ENCODE measurements around the gene SLK. TPM values are rescaled to one million over a fixed set of nuclear protein-coding genes. Genes with fewer than 3 reads are reported as not detected.

Gene SLK
- total RNA-seq, 1 donor from 2014 or later: 26.8 TPM

DNA sequence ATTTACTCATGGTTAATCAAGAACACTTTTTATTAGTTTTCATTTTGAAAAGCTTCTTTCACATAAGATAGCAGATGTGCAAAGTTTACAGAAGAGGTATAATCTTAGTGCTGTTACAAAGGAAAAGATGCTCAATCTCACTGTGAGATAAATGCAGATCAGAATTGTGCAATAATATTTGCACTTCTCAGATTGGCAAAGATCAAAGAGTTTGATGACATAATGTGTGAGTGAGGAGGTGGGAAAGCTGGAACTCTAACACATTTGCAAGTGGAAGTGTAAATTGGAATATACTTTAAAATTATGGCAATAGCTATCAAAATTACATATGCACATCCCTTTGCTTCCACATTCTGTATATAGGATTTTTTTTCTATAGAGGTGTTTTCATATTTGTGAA is 27.4 kb upstream of the SLK start:
- intact Hi-C loops (cut with micrococcal nuclease): no loop called here

DNA sequence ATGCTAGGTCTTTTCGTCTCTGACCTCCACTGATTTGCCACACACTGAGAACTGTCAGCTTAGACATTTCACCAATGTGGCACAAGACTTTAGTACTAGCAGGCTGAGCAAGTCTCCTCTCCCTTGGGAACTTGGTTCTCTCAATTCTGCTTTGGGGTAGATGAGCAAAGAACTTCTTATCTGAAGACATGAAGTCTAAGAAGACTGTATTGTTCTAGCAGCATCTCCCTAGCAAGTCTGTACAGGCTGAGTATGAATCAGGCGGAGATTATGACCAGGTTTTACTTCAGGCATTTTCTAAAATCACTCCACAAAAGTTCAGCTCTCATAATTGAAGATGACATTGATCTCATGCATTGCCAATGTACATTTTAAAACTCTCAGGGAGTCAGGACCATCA is 25.1 kb upstream of the SLK start:
- intact Hi-C loops (cut with micrococcal nuclease): no loop called here

DNA sequence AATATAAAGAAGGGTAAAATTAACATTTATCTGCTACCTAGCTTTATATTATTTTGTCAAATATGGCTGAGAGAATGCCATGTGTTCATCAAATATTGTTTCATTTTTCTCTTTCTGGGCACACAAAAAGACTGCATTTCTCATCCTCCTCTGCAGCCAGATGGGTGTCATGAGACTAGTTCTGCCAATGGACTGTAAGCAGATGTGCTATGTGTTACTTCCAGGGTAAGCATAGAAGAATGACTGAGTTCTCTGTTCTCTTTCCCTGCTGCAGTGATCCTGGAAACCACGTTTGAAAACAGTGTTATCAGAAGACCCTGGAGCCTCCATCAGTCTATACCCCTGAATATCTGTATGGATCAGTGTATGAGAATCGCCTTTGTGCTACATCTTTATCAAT is 24.1 kb upstream of the SLK start:
- intact Hi-C loops (cut with micrococcal nuclease): no loop called here

DNA sequence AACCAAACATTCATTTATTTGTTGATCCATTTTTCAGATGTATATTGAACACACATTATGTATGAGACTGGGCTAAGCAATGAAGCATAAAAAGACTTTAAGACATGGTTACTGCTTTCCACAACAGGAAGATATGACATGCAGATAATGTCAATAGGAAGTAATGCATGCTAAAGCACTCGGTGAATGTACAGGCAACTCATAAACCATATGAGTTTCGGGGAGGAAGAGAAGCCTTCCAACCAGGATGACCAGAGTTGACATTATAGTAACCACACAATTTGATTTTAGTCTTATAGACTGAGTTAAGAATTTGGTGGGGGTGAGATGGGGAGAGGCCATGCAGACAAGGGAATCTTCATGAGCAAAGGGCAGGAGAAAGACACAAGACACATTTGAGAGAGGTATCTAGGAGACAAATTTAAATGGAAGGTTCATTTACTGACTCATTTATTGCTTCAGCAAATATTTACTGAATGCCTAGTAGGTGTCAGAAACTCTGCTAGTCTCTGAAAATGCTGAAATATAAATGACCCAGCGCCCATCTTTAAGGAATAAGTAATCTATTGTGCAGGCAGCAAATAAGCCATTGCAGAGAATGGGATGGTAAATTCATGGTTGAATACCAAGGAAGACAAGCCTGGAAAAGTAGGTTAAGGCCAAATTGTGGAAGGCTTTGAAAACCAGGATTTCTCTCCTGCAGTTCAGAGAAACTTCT is 19.0 kb upstream of the SLK start:
- intact Hi-C loops (cut with micrococcal nuclease): no loop called here

DNA sequence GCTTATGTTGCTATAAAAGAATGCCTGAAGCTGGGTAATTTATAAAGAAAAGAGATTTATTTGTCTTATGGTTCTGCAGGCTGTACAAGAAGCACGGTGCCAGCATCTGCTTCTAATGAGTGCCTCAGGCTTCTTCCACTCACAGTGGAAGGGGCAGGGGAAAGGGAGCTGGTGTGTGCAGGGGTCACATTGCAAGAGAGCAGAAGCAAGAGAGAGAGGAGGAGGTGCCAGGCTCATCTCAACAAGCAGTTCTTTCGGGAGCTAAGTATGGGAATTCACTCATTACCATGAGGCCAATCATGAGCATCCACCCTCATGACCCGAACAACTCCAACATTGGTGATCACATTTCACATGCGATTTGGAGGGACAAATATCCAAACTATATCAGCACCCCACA is 17.2 kb upstream of the SLK start:
- intact Hi-C loops (cut with micrococcal nuclease): no loop called here

DNA sequence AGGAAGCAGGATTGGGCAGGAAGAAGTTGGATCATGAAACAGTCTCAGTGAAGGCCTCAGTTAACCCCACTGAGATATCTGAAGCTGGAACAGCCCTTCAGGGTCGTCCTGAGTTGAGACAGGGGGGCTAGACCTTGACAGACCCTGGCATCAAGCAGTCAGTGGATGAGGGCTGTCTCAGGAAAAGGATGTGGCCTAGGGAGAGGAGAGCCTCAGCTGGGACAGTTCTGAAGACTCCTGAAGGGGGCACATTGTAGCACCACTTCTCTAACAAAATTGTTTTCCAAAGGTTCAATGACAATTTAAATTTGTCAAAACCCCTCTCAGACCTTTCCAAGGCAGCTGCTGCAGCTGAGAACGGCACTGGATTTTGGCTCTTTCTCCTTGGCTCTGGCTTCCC is 15.8 kb upstream of the SLK start:
- intact Hi-C loops (cut with micrococcal nuclease): no loop called here

DNA sequence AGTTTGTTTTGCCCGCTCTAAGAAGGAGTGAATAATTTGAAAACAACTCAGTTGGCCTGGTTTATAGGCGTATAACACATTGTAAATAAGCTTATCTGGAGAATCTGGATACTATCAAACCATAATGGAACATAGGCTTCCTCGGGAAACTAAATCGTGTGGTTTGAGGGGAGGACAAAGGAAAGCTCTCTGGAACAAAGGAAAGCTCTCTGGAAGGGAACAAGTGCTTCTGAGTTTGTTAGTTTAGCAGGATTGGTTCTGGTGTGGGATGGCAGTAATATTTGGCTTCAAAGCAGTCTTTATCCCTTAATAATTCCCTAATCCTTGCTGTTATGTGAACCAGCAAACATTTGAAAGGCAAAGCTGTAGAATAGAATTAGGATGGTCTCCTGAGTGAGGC is 15.0 kb upstream of the SLK start:
- intact Hi-C loops (cut with micrococcal nuclease): no loop called here

DNA sequence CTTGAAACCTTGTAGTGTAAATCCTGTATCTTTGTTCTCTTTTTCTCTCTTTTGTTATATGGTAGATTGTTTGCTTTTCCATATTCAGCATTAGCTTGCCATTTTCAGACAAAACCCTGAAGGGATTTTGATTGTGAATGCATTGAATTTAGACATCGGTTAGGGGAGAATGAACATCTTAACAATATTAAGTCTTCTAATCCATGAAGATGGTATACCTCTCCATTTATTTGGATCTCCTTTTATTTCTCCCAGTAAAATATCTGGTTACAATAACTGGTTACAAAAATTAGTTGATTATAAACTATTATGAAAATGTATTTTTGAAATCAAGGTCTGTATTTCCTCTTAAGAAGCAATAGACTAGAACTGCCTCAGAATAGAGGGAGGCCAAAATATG is 12.4 kb upstream of the SLK start:
- intact Hi-C loops (cut with micrococcal nuclease): no loop called here

DNA sequence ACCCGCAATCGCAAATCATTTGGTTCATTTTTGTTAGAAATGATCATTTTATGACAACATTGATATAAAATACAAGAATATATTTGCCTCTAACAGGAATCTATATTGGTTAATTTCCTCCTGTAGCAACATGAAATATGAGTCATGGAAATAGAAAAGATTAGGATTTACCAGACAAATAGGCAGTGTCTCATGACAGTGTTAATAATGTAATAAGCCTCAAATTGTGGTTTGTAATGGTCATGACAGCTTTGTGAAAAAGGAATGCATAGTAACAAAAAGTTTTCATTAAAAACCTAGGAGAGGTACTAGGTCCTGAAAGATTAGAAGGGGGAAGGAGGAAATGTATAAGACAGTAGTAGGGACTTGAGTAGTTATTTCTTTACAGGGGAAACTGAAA is 7.9 kb upstream of the SLK start:
- intact Hi-C loops (cut with micrococcal nuclease): no loop called here

DNA sequence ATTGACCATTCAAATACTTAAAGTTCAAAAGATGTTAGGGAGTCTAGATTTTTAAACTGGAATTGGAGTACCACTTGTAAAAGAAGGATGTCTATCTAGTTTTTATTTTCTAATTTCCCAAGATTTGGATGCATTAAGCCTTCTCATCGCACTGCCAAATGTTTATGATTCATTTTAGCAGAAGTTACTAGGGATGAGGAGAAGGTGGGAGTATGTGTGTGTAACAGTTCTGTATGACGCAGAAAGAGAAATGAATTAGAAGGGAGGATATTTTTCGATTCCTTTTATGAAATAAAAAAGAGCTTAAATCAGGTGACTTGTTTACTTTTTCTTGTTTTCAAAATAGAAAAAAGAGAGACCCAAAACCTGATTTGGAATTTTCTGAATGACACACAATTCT is 6.8 kb upstream of the SLK start:
- intact Hi-C loops (cut with micrococcal nuclease): no loop called here

DNA sequence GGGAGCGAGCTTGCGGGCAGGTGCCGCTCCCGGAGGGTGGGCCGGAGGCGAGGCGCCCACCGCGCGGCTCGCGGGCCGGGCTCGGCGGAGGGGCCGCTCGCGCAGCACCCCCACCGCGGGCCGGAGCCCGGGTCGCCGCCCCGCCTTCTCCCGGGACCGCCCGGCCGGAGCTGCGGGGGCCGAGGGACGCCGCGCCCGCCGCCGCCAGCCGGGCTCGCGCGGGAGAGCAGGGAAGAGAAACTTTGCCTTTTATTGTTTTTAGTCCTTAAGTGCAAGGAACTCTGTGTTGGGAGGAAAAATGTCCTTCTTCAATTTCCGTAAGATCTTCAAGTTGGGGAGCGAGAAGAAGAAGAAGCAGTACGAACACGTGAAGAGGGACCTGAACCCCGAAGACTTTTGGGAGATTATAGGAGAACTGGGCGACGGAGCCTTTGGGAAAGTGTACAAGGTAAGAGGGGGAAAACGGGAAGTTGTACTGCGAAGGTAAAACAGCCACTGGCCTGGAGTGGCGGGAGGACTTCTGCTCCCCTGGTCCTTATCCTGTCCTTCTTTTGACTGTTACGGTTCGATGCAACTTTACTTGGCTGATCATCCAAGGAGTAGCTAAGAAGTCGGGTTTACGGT is 620 bp downstream of the SLK start:
- intact Hi-C loops (cut with micrococcal nuclease): loop anchor here (1.0 to 2.0 kb wide), 5 partner anchors 16 to 154 kb away; partner anchors contain the start of gene STN1

DNA sequence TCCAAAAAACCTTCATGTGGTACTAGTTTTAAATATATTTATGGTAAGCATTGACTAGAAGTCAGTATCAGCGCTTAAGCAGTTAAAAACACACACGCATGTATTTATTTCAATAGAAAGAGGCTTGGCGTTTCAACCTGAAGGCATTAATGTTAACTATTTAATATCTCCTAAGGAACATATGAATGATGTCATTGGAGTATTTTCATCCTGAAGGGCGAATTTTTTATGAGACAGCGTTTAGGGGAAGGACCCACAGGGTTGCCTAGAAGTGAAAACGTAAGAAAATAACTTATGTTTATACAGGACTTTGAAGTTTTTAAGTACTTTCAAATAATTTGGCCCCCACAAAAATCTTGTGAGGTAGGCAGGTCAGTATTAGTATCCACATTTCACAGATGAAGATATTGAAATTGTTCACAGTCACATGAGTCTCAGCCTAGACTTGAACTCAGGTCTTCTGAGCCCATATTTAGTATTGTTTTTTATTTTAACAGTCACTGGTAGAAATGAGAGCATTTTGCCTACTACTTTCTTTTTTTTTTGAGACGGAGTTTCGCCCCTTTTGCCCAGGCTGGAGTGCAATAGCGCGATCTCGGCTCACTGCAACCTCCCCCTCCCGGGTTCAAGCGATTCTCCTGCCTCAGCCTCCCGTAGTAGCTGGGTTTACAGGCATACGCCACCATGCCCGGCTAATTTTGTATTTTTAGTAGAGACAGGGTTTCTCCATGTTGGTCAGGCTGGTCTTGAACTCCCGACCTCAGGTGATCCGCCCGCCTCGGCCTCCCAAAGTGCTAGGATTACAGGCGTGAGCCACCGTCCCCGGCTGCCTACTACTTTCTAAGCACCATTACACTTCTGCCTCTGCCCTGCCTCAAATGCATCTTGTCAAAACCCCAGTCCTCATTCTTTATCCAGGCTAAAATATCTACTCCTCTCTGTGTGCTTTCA is 1.8 kb downstream of the SLK start:
- intact Hi-C loops (cut with micrococcal nuclease): no loop called here

DNA sequence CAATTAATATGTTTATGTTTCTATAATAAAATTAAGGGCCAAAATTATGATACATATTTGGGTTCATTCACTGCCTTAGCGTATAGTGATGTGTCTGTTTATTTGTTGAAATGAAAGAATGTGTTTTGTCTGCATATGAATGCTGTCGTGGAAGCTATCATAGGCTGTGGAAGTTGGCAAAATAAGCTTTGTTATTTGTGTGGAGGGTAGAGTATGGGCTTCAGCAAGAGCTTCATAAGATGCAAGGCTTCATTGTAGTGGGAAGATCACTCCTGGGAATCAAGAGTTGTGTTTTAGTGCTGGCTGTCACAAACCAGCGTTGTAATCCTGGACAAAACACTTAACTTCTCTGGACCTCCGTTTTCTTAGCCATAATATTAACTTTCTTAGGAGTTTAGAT is 2.5 kb downstream of the SLK start:
- intact Hi-C loops (cut with micrococcal nuclease): no loop called here

DNA sequence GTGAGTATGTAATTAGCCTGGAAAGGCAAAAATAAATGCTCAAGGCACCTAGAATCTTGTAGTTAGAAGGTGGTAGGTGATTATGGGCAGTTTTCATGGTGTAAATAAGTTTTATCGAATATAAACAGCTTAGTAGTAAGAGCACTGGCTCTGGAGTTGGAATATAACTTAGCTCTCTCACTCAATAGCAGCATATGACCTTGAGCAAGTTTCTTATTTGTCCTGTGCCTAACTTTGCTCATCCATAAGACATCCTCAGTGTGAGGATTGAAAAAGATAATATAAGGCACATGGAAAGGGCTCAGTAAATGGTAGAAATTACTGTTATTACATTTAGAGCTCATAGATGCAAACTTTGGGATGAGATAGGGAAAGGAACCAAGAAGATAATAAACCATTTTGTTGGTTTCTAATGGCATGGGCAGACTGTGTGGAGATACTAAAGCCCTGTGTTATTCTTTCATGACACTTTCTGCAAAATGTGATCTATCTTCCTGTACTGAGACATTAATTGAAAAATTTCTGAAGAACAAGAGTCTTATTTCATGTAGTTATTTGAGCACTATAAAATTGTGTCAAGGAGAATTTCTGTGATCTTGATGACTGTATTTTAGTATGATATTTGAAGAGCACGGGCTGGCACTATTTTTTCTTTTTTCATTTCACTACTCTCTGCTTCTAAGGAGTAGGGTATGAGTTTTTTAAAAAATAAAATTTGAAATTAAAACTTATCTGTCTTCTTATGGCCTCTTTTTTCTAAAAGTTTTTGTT is 3.1 kb downstream of the SLK start:
- intact Hi-C loops (cut with micrococcal nuclease): no loop called here

DNA sequence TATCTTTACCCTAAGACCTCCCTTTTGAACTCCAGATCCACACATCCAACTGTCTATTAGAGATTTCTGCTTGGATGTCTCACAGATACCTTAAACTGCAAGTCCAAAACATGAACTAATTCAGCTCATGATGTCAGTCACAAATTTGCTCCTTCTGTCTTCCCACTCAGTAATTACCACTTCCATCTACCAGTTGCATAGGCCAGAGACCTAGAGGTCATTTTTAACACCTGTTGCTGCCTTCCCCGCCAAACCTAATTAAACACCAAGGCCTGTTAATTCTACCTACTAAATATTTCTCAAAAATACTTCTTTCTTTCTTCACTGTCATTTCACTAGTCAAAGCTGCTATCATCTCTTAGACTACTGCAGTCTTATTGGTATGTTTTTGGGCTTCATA is 8.2 kb downstream of the SLK start:
- intact Hi-C loops (cut with micrococcal nuclease): no loop called here

DNA sequence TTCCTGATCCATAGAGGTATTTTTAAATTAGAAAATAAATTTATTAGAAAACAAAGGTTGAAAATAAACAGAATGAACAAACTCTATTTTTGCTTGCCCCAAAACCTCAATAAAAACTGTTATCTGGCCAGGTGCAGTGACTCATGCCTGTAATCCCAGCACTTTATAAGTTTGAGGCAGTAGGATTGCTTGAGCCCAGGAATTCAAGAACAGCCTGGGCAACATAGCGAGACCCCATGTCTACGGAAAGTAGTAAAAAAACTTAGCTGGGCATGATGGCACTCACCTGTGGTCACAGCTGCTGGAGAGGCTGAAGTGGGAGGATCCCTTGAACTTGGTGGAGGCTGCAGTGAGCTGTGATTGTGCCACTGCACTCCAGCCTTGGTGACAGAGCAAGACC is 10.3 kb downstream of the SLK start:
- intact Hi-C loops (cut with micrococcal nuclease): no loop called here

DNA sequence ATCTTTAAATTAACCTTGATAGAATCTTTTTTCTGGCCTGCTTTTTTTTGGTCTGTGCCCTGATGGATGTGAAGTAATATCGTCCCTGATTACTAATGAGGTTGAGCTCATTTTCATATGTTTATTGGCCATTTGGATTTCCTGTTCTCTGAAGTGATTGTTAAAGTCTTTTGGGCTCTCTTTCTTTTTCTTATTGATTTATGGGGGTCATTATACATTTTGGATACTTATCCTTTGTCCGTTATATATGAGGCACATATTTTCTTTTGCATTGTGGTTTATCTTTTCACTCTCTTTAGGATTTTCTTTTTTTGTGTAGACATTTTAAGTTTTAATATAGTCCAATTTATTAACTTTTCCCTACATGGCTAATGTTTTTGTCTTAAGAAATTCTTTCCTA is 12.6 kb downstream of the SLK start:
- intact Hi-C loops (cut with micrococcal nuclease): no loop called here

DNA sequence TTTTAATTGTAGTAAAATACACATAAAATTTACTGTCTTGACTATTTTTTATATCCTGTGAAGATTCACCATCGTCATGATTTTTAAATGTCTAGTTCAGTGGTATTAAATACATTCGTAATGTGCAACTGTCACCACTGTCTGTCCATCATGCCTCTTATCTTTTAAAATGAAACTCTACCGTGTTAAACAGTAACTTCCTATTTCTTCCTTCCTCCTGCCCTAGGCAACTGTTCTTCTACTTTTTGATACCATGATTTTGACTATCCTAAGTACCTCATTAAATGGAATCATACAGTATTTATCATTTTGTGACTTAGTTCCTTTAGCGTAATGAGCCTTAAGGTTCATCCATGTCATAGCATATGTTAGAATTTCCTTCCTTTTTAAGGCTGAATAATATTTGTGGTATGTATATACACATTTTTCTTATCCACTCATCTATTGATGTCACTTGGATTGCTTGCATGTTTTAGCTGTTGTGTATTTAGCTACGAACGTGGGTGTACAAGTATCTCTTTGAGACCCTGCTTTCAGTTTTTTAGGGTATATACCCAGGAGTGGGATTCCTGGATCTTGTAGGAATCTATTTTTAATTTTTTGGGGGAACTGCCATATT is 13.5 kb downstream of the SLK start:
- intact Hi-C loops (cut with micrococcal nuclease): loop anchor here (5.0 kb wide), 1 partner anchor 142 kb away; the partner anchor contains the start of gene SFR1

DNA sequence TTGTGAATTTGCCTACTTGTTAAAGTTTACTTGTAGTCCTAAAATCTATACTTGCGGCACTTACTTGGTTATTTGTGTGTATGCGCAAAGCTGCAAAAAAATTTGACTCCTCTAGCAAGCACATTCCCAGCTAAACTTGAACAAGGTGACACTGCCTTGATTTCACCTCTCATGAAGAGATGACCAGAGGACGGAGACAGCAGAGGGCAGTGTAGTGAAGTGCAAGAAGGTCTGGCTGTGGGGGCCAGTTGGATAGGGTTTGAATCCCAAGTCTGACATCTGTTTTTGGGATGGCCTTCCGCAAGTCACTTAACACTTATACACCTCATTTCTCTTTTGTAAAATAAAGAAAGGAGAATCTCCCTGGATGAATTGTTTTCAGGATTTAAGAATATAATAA is 15.7 kb downstream of the SLK start:
- intact Hi-C loops (cut with micrococcal nuclease): loop anchor here (1.0 to 5.0 kb wide), 2 partner anchors 15 to 140 kb away; partner anchors contain the start of genes SFR1 and SLK

DNA sequence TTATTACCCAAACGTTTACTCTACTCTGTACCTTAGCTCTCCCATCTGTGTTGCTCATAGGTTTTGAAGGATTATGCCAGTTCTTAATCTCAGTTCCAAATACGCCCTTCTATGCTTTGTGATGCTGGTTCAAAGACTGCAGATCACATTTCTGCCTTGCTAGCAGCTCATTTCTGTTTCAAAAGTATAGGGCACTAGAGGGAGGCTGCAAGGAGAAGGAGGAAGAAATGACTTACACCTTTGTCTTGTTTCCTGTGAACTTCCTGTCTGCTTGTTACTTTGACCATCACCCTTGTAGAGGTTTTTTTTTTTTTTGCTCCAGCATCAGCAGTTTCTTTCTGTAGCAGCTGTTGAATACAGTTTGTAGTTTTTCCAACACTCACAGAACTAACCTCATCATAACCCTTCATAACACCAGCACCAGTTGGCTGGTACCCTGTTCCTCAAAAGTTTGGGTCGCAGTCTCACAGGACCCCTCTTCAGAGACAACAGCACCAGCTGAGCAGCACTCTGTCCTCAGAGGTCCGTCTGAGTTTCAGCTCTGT is 16.5 kb downstream of the SLK start:
- intact Hi-C loops (cut with micrococcal nuclease): loop anchor here (1.0 to 5.0 kb wide), 2 partner anchors 16 to 139 kb away; partner anchors contain the start of genes SFR1 and SLK
